Activated CD8-positive, alpha-beta memory T cell treated with anti-CD3 and anti-CD28 coated beads, Interleukin-2, amount 10 ng/mL, durations not matched to agents 7 days and 5 days (primary cell): ENCODE data around the gene MPST. TPM values are rescaled to one million over a fixed set of nuclear protein-coding genes. Genes with fewer than 3 reads are reported as not detected.

ENCODE experiments used
- ATAC-seq: fragments of 150-1000 bp; cut with Tn5 transposase; one replicate; pipeline ENCODE4 v1.10.0; 2021; ENCODE audit warnings: moderate library complexity
- CTCF ChIA-PET: fragments of 350-600 bp; sonication (Branson Sonifier 250); formaldehyde crosslinking; loops from one replicate; lab custom pipeline; 2021; ENCODE audit warnings: antibody characterized with exemption; lab: Charles Lee
- DNase-seq: peaks from one replicate; pipeline ENCODE4 v3.0.0-alpha.2; 2020
- H3K27ac Mint-ChIP-seq: one replicate; pipeline ENCODE4 v1.8.0; 2021; ENCODE audit warnings: mild to moderate bottlenecking, mixed read lengths
- H3K27me3 Mint-ChIP-seq: one replicate; pipeline ENCODE4 v1.8.0; 2021; ENCODE audit warnings: mixed read lengths
- H3K36me3 Mint-ChIP-seq: one replicate; pipeline ENCODE4 v1.8.0; 2021; ENCODE audit warnings: mild to moderate bottlenecking, mixed read lengths
- H3K4me1 Mint-ChIP-seq: one replicate; pipeline ENCODE4 v1.8.0; 2021; ENCODE audit warnings: mixed read lengths
- H3K4me3 Mint-ChIP-seq: one replicate; pipeline ENCODE4 v1.8.0; 2021; ENCODE audit warnings: mild to moderate bottlenecking, moderate library complexity, mixed read lengths
- H3K9me3 Mint-ChIP-seq: one replicate; pipeline ENCODE4 v1.8.0; 2022; ENCODE audit warnings: low read depth, mixed read lengths
- total RNA-seq, 2 experiments: library from RNA; stranded (reverse); gene quantifications; one replicate each; pipeline ENCODE4 v1.2.3, GENCODE V29; 2021

The MPST gene
- total RNA-seq, 2 experiments from 2014 or later, result 42.3 to 61.0 TPM

DNA sequence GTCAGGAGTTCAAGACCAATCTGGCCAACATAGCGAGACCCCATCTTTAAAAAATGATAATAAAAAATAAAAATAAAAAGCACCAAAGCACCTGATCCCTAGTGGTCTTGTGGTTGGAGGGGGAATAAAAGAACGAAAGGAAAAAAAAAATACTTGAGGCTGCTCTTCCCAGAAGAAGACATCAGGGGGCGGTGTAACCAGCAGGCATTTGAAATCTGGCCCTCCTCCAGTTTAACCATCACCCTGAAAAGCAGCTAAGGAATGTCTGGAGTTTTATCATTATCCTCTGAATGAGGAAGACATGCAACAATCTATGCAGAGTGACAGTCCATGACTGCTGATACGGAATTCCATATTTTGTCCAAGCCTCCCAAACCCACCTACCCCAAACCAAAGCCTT is 26.4 kb downstream of the MPST start:
- Mint-ChIP-seq H3K4me1 (peaks cover 23% of the 10 kb centered on the region), H3K27ac (no peak overlapping the region), H3K36me3 (no peaks in the 10 kb centered on the region), H3K4me3 (no peak overlapping the region), H3K9me3 (no peaks in the 10 kb centered on the region), H3K27me3 (peaks cover 5% of the 10 kb centered on the region)
- ATAC-seq (no peak), DNase-seq (no peak)
- CTCF ChIA-PET, result interaction anchor here (0.7 to 5.5 kb wide), 22 partner anchors 9 to 289 kb away, joined by 3 to 48 read pairs (median 4); partner anchors contain the start of genes IFT27, IL2RB, MPST and TST

DNA sequence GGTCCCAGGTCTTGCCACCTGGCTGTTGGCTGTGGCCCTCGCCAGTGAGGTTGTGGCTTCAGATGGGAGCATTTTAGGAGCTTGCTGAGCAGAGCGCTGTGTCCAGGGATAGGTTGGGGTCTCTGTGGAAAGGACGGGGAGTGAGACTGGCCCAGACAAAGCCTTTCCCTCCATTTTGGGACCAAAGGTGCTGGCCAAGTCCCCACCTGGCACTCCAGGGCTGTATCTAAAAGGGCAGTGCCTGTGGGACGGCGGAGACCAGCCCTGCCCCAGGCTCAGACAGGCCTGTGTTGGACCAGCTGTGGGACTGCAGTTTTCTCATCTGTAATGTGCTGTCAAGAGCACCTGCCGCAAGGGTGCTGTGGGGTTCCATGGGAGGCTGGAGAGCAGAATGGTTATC is 27.0 kb downstream of the MPST start:
- H3K27ac Mint-ChIP-seq, result no peak overlapping the region
- peaks cover 21% of the 10 kb centered on the region for H3K4me1 Mint-ChIP-seq
- no peaks in the 10 kb centered on the region for H3K36me3 Mint-ChIP-seq
- no peaks in the 10 kb centered on the region for H3K9me3 Mint-ChIP-seq
- CTCF ChIA-PET, result interaction anchor here (0.7 to 5.5 kb wide), 19 partner anchors 9 to 270 kb away, joined by 3 to 48 read pairs (median 5); partner anchors contain the start of genes IFT27, IL2RB, MPST and TST
- ATAC-seq (no peak), DNase-seq (no peak)
- peaks cover 2% of the 10 kb centered on the region for H3K27me3 Mint-ChIP-seq
- H3K4me3 Mint-ChIP-seq, result no peak overlapping the region

DNA sequence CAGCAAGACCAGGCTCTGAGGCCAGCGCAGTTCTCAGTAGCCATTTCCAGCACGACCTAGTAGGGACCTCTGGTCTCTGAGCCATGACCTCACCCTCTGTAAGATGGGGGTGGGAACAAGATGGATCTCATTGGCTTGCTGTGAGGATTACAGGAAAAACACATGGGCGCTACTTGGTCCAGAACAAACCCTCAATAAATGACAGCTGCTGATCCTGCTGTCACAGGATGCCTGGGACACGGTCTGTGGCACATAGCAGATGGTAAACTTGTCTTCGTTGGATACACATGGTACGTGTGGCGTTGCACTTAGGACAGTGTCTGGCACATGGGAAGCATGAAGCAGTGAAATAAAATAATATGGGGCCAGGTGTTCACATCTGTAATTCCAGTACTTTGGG is 27.5 kb downstream of the MPST start:
- no peaks in the 10 kb centered on the region for H3K9me3 Mint-ChIP-seq
- no peaks in the 10 kb centered on the region for H3K27me3 Mint-ChIP-seq
- H3K27ac Mint-ChIP-seq, result no peak overlapping the region
- CTCF ChIA-PET, result interaction anchor here (1.1 to 5.5 kb wide), 8 partner anchors 8 to 214 kb away, joined by 3 to 48 read pairs (median 6); partner anchors contain the start of genes MPST and TST
- no peaks in the 10 kb centered on the region for H3K36me3 Mint-ChIP-seq
- ATAC-seq, result no peak
- peaks cover 19% of the 10 kb centered on the region for H3K4me1 Mint-ChIP-seq
- DNase-seq, result no peak
- H3K4me3 Mint-ChIP-seq, result no peak overlapping the region

DNA sequence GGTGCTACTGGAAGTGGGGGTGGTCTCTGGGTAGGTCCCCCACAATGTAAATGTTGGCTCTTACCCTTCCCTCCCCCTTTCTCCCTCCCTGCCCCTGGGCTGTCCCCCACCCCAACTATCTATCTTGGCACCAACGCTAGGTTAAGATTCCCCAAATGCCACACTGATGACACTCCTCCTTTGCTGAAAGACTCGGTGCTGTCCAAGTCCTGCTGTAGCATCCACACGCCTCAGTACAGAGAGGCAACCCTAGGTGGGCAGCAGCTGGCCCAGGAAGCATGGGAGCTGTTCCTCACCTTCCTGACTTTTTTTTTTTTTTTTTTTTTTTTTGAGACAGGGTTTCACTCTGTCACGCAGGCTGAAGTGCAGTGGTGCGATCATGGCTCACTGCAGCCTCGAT is 28.6 kb downstream of the MPST start:
- H3K27ac Mint-ChIP-seq, result no peak overlapping the region
- no peak overlapping the region for H3K4me3 Mint-ChIP-seq
- H3K9me3 Mint-ChIP-seq, result no peaks in the 10 kb centered on the region
- no peaks in the 10 kb centered on the region for H3K36me3 Mint-ChIP-seq
- H3K4me1 Mint-ChIP-seq, result peaks cover 30% of the 10 kb centered on the region
- CTCF ChIA-PET, result interaction anchor here (1.0 kb wide), 1 partner anchor 195 kb away, joined by 3 read pairs; no protein-coding TSS in a partner anchor
- ATAC-seq (no peak), DNase-seq (no peak)
- H3K27me3 Mint-ChIP-seq, result no peaks in the 10 kb centered on the region

DNA sequence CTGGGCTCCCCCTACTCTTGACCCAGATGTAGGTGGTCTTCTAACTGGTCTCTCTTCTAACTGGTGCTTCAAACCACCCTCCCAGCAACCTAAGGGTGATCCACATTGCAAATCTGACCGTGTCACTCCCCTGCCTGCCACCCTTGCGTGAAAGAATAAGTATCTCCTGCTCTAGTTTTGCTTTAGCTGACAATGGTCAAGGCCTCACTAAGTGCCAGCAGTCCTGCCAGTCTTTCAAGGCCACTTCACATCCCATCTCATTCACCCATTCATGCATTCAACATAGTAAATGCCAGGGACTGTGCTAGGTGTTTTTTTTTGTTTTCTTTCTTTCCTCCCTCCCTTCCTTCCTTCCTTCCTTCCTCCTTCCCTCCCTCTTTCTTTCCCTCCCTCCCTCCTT is 29.7 kb downstream of the MPST start:
- ATAC-seq, result no peak
- CTCF ChIA-PET, result interaction anchor here (1.5 kb wide), 1 partner anchor 193 kb away, joined by 3 read pairs; no protein-coding TSS in a partner anchor
- no peaks in the 10 kb centered on the region for H3K36me3 Mint-ChIP-seq
- no peak overlapping the region for H3K4me3 Mint-ChIP-seq
- DNase-seq, result no peak
- H3K9me3 Mint-ChIP-seq, result no peaks in the 10 kb centered on the region
- H3K27me3 Mint-ChIP-seq, result no peaks in the 10 kb centered on the region
- peaks cover 32% of the 10 kb centered on the region for H3K4me1 Mint-ChIP-seq
- H3K27ac Mint-ChIP-seq, result no peak overlapping the region

DNA sequence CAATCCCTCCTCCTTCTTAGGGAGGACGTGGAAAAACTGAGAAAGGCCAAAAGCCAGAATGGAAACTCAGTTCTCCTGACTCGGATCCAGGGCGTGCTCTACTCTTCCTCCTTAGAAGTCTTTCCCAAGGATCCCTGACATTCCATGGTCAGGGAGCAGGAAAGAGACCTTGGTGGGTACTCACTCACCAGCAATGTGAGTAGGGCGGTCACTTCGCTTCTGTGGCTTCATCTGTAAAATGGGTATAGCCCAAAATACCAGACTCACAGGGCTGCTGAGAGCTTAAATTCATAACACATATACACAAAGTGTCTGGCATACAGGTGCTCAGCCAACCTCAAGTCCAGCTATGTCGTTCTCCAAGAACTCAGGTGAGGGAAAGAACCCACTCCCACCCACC is 31.4 kb downstream of the MPST start:
- no peaks in the 10 kb centered on the region for H3K27me3 Mint-ChIP-seq
- peaks cover 23% of the 10 kb centered on the region for H3K4me1 Mint-ChIP-seq
- CTCF ChIA-PET, result interaction anchor here (0.5 to 2.3 kb wide), 9 partner anchors 8 to 653 kb away, joined by 3 to 9 read pairs (median 5); partner anchors contain the start of gene TST
- H3K4me3 Mint-ChIP-seq, result peak overlapping the region; percentile 77
- no peak overlapping the region for H3K27ac Mint-ChIP-seq
- H3K36me3 Mint-ChIP-seq, result no peaks in the 10 kb centered on the region
- no peak for DNase-seq
- ATAC-seq, result no peak
- H3K9me3 Mint-ChIP-seq, result no peaks in the 10 kb centered on the region

DNA sequence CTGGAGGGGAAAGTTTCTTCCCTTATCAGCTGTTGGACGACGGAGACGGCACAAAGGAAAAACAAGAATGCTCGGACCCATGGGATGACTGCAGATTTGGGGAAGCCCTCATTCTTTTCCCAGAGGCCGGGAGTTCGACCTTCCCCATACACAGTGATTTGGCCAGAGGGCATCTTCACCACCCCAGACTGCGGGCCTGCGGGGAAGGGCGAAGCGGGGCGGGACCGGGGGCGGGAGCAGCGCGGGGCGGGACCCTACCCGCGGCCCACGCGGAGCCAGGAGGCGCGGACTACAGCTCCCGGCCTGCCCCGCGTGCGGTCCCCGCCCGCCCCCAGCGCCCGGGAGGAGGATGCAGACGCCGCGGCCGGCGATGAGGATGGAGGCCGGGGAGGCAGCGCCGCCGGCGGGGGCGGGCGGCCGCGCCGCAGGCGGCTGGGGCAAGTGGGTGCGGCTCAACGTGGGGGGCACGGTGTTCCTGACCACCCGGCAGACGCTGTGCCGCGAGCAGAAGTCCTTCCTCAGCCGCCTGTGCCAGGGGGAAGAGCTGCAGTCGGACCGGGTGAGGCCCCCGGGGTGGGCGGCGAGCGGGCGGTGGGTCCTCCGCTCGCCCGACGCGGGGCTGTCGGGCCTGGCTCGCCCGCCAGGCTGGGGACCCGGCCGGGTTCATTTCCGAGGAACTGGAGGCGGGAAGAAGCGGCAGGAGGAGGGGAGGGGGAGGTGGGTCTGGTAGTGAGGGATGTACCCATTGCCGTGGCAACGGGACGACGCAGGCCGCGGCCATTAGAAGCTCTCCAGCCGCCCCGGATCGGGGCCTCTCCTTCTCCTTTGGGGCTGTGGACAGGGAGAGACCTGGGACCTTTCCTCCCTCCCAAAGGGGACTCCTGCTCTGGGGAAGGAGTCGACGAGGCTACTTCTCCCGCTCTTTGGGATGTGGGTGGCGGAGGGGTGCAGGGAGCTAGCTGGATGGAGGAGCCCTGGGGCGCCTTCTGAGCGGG is 32.1 kb downstream of the MPST start, which contains the start of gene KCTD17:
Gene KCTD17, plus strand, starts transcription at position 352 of the 995 bp plus-strand sequence. Its CDS starts 19 bp downstream, at position 371.
- Mint-ChIP-seq H3K36me3 (peaks cover 3% of the 10 kb centered on the region), H3K27ac (no peak within 1 kb of the TSS), H3K4me1 (peaks cover 19% of the 10 kb centered on the region), H3K9me3 (no peaks in the 10 kb centered on the region), H3K27me3 (no peaks in the 10 kb centered on the region), H3K4me3 (peak within 1 kb of the TSS; percentile 77)
- CTCF ChIA-PET, result interaction anchor here (0.5 to 2.3 kb wide), 11 partner anchors 9 to 652 kb away, joined by 3 to 9 read pairs (median 4); partner anchors contain the start of gene TST
- ATAC-seq (peak; percentile 100), DNase-seq (peak; percentile 85)

DNA sequence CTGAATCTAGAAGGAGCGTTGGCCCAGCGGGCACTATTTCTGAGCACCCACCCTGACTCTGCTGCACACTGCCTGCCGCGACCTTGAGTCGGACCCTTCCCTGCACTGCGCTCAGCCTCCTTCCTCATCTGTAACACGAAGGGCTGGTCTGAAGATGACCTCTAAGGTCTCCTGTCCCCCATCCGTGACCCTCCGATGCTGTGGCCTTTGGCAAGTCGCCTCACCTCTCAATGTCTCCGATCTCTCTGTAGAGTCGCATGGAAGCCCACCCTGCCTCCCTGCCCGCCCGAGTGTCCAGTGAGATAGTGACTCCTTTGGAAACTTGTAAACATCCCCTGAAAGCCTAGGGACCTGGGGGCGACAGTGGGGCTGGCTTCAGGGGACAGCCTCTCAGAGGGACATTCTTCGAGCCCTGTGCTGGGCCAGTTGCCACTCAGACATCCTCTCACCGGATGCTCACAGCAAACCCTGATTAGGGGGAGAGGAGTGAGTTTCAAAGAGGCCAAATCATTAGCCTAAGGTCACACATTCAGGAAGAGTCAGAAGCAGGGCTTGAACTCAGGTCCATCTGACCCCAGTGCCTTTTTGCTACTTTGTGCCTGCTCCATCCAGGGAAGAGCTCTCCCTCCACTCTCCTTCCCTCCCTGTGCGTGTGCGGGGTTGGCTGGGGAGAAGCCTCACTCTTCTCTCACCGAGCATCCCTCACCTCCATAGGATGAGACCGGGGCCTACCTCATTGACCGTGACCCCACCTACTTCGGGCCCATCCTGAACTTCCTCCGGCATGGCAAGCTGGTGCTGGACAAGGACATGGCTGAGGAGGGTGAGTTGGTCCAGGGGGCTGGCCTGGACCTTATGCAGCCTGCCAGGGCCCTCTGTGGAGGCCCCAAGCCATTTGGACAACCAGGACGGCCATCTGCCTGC is 33.1 kb downstream of the MPST start:
- peak overlapping the region; percentile 77 for H3K4me3 Mint-ChIP-seq
- H3K27me3 Mint-ChIP-seq, result no peaks in the 10 kb centered on the region
- CTCF ChIA-PET, result interaction anchor here (1.4 to 2.3 kb wide), 6 partner anchors 8 to 200 kb away, joined by 3 to 9 read pairs (median 6); no protein-coding TSS in a partner anchor
- DNase-seq (no peak), ATAC-seq (no peak)
- no peak overlapping the region for H3K27ac Mint-ChIP-seq
- H3K4me1 Mint-ChIP-seq, result peaks cover 19% of the 10 kb centered on the region
- no peaks in the 10 kb centered on the region for H3K9me3 Mint-ChIP-seq
- H3K36me3 Mint-ChIP-seq, result peaks cover 9% of the 10 kb centered on the region

DNA sequence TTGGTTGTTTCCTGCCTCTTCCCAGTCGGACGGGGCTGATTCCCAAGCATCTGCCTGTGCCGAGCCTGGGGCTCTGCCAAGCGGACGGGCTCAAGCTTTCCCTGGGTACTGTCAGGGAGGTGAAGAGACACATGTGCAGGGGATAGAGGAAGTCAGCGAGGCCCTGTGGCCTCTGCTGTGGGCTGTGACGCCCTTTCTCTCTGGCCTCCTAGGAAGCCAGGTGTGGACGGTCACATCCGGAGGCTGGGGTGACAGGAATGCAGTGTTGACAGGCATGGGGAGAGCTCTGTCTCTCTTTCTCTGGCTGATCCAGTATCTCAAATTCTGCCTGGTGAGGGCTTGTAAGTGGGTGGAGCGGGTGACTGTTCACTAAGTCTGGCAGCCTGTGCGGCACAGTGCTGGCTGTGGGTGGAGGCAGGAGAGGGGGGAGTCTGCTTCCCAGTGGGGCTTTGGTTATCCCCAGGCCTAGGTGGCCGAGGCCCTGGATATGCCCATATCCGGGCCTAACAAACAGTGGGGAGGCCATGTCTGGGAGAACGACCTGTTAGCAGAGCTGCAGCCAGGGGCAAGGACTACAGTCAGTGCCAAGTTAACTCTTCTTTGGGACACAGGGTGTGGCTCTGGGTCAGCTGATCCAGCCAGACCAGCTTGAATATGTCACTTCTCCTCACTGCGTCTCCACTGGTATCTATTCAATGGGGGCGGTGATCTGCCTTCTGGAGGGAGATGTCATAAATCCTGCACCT is 33.9 kb downstream of the MPST start:
- Mint-ChIP-seq H3K27ac (no peak overlapping the region), H3K4me3 (no peak overlapping the region), H3K4me1 (peaks cover 19% of the 10 kb centered on the region), H3K36me3 (peaks cover 12% of the 10 kb centered on the region), H3K9me3 (no peaks in the 10 kb centered on the region), H3K27me3 (no peaks in the 10 kb centered on the region)
- no peak for ATAC-seq
- DNase-seq, result no peak
- CTCF ChIA-PET, result interaction anchor here (2.2 kb wide), 1 partner anchor 69 kb away, joined by 7 read pairs; no protein-coding TSS in a partner anchor

DNA sequence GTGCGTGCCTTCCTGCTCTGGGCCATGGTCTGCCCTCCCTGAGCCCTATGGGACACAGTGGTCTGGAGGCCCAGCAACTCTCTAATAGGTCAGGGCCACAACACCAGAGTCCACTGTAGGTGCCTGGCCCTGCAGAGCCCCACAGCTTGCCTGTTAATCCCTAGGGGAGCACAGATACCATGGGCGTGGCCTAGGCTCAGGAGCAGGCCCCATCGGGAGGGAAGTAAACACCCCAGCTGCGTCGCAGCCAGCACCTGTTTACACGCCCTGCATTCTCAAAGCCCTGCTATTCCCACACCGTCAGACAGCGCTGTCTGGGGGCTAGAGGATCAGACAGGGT is 34.5 kb downstream of the MPST start:
- H3K27me3 Mint-ChIP-seq, result no peaks in the 10 kb centered on the region
- peaks cover 20% of the 10 kb centered on the region for H3K4me1 Mint-ChIP-seq
- H3K36me3 Mint-ChIP-seq, result peaks cover 12% of the 10 kb centered on the region
- CTCF ChIA-PET, result no interaction called here
- H3K9me3 Mint-ChIP-seq, result no peaks in the 10 kb centered on the region
- no peak overlapping the region for H3K27ac Mint-ChIP-seq
- H3K4me3 Mint-ChIP-seq, result no peak overlapping the region
- ATAC-seq, result no peak
- DNase-seq, result no peak

DNA sequence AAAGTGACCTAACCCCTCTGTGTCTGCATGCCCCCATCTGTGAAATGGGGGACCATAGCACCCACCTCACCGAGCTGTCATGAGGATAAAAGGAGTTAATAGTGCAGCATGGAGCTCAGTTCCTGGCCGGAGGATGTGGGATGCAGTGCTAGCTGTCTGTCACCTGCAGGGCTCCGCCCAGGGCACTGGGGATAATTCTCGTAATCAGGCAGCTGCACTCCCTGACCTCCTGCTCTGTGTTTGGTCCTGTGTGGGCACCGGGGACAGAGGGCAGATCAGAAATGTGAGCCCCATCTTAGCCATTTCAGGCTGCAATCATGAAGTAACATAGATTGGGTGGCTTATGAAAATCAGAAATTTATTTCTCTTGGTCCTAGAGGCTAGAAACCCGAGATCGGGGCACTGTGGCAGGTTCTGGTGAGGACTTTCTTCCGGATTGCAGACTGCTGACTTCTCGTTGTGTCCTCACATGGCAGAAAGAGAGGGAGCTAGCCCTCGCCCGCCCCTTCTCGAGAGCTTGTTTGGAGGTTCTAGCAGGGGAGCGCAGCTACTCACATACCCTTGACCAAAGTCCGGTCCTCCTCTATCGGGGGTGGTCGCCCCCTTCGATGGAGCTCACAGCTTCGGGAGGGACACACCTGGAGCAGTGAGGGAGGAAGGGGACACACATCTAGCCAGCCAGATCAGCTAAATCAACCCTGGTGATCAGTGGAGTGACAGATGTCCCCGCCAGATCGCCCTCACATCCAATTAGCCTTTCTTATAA is 35.2 kb downstream of the MPST start:
- Mint-ChIP-seq H3K9me3 (no peaks in the 10 kb centered on the region), H3K27me3 (no peaks in the 10 kb centered on the region), H3K36me3 (peaks cover 12% of the 10 kb centered on the region), H3K27ac (no peak overlapping the region), H3K4me3 (no peak overlapping the region), H3K4me1 (peaks cover 28% of the 10 kb centered on the region)
- CTCF ChIA-PET, result interaction anchor here (1.1 to 2.1 kb wide), 3 partner anchors 8 to 145 kb away, joined by 4 to 10 read pairs (median 7); no protein-coding TSS in a partner anchor
- DNase-seq, result no peak
- ATAC-seq, result no peak
